Activated naive CD4-positive, alpha-beta T cell treated with anti-CD3 and anti-CD28 coated beads, Interleukin-2, amount 50 U/mL, for 16 hours (primary cell): ENCODE measurements around the gene BNC2.

Experiments
- DNase-seq: peaks from one replicate; pipeline ENCODE4 v3.0.0-alpha.2; 2020

BNC2 gene

DNA sequence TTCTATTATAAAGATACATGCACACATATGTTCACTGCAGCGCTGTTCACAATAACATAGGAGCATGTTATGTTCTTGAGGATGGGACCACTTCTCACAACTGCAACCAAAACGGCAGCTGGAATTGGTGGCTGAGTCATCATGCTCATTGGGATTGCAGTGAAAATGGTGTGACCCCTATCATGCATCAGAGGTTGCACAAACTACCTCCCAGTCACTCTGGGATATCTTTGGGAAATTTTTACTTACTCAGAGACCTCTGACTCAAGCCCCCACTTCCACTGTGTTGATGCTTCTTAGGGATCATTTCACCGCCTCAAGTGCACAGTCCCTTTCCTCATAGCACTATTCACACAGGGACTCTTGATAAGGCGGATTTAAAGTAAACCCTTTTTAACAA lies 474.1 kb downstream of the BNC2 start:
- DNase-seq = no peak

DNA sequence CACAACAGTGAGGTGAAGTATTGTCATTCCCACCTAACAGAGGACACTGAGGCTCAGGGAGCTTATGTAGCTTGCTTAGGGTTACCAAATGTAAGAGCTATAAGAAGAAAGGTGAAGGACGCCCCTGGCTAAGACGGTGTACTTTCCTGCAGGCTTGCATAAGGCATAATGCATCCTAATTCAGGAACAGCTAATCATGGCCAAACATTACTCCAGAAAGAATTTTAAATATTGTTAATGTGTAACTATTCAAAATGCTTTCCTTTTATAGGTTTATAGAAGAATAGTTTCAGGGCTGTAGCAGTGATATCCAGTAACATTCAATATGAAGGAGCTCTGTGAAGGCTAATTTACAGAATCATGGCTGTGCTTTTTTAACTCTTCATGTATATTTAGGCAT lies 479.1 kb downstream of the BNC2 start:
- DNase-seq = no peak

DNA sequence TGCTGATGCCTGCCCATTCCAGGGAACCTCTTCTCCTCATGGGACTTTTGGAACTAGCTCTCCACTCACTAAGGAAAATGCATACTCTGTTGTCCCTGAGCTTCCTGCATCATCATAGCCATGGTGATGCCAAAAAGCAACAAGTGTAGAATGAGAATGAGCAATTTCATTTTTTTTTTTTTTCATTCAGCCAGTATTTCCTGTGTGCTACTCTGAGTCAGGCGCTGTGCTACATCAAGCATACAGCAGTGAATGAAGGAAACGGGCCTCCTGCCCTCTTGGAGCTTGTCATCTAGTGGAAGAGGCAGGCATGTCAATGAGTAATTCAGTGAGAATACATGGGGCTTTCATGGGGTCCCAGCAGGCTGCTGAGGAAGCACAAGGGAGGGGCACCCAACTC lies 483.1 kb downstream of the BNC2 start:
- no peak for DNase-seq

DNA sequence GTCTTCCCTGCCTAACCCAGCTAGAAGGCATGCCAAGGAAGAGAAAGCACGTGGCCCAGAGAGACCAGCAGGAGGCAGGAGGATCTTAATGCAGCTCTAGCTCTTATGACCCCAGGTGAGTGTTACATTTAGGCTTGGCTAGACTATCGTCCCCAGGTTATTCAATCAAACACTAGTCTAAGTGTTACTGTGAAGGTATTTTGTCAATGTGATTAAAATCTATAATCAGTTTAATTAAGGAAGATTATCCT lies 483.7 kb downstream of the BNC2 start:
- no peak for DNase-seq

DNA sequence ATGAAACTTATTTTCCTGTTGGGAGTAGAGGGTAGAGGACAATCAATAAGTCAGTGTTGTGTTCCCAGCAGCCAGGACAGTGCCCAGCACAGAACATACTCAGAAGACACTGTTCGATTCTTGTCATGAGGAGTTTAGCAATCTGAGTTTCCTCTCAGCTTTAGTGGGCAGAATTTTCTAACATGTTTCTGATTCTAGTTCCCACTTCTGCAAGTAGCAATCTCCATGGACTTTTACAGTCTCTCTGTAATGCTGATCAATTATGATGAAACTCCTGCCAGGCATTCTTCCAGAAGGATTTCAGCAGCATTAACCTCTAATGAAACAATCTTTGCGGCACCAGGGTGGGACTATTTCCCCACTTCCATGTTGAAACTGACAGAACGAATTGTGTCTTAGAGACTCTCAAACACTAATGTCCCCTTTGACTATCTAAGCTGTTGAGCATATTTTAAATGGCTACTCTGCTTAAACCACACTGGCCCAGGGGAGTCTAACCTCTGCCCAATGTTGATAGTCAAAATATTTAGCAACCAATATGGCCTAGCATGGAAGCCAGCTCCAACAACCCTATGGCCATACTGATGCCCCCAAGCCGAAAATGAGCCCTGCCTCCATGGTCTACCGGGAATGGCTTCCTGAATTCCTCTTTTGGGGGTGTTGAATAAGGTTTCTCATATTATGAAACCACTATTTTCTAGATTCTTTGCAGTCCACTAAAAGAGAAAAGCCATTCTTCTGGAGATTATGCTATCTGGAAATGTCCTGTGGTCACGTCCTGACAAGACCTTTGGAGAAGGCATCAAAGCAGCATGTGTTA lies 484.3 kb downstream of the BNC2 start:
- no peak for DNase-seq

DNA sequence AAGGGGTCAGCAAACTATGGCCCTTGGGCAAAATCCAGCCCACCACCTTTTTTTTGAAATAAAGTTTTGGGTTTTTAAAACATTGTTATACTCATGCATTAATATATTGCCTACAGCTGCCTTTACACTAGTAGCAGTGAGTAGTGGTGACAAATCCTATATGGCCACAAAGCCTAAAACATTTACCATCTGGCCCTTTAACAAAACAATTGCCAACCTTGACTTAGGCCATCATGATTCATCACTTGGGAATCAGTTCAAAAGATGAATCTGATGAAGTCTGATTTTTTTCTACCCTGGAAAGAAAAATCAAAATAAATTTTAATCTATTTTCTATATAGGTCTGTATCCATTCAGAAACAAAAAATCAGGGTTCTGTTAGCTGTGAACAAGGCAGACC lies 484.9 kb downstream of the BNC2 start:
- no peak for DNase-seq

DNA sequence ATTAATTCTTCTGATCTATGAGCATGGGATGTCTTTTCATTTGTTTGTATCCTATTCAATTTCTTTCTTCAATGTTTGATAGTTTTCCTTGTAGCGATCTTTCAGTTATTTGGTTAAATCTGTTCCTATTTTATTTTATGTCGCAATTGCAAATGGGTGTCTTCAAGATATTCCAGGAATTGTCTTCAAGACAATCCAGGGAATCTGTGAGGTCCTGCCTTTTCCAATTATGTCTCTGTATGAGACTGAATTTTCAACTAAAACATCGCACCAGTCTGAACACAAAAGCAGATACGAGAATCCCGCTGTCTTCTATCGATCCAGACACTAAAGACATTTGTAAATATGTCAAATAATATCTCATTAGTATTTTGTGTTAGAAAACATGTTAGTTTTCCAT lies 485.5 kb downstream of the BNC2 start:
- DNase-seq = no peak

DNA sequence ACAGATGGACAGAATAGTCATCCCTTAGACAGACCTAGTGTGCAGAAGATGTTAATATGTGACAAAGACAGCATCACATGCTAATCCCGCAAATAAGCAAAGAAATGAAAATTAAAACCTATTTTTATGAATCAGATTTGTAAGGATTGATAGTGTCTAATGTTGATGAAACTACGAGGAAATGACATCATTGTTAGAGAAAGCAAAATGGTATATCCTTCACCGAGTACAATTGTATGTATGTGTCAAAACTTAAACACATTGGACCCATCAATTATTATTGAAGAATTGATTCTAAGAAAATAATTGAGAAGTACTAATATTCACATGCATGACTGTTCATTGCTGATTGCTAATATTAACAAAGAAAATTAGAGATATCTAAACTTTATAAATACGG lies 493.2 kb downstream of the BNC2 start:
- DNase-seq = no peak

DNA sequence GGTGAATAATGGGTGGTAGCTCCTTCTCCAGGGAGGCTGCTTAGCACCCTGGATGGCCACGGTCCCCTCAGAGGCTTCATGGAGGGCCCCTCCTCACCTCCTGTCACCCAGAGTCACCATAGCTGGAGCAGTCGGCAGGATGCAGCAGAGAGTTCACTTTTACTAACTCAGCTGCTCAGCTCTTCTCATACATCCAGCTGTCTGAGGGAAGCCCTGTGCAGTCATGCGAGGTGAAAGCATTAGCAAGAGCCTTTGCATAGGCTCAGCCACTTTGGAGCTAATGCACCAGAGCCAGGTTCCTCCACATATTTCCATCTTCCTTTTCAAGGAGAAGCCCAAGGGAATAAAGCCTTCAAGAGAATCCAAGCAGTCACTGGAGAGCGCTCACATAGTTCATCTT lies 499.2 kb downstream of the BNC2 start:
- DNase-seq = no peak

DNA sequence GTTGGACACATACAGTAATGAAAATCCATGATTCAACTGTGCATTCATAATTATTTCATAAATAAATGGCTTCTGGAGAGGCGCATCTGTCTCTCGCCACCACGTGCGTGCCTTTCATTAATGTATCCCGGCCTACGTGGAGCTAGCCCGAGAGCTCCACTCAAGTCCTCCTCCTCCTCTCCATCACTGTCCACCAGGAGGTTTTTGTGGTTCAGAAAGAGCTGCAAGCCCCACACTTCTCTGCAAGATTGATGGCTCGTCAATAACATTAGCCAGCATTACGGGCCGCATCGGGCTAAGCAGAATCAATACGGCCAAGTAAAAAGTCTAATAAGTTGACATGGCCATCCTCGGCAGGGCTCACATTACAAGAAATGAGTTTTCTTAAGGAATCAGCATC lies 499.8 kb downstream of the BNC2 start:
- no peak for DNase-seq

DNA sequence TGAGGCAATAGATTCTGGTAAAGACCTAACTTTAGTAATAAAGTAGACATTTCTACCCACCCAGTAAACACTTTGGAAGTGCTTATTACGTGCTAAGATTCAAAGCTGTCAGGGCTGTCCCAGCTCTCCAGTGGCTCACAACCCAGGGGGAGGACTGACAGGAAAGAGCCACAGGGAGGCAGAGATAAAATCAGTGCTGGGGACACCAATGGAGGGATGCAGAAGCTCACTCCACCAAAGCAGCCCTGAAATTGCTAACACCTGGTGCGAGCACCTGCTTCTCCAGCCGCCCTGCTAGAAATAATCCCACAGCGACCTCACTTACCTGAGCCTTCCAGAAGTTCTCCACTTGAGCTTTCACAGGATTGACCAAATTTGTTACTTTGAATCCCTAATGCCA lies 501.0 kb downstream of the BNC2 start:
- no peak for DNase-seq

DNA sequence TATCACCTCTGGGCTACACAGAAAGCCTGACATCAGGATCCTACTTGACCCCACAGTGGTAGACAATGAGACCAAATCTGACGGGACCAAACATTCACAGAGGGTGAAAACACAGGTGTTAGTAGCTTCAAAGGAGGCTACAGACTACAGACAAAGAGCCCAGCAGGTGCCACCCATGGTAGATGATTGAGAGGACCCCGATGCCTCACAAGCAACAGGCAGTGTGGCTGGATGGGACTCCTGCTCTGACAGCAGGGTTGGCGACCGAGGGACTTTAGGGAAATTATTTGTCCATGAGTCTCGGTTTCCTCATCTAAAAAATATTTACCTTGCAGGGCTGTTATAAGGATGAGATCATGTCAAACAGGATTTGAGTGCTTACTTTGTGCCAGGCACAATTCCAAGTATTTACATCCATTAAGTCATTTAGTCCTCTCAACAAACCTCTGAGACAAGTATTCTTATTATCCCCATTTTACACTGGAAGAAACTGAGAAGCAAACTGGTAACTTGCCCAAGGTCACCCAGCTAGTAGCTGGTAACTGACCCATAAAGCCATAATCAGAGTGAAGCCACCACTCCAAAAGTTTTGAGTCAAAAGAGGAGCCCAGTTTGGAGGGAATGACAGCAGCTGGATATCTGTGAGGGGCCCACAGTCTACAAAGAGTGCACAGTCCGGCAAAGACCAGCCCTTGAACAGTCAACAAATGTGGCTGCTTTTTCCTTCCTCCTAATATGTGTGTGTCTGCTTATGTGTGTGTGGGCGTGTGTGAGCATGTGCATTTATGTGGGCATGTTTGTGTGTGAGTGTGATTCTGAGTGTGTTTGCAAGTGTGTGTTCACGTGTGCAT lies 502.0 kb downstream of the BNC2 start:
- no peak for DNase-seq

DNA sequence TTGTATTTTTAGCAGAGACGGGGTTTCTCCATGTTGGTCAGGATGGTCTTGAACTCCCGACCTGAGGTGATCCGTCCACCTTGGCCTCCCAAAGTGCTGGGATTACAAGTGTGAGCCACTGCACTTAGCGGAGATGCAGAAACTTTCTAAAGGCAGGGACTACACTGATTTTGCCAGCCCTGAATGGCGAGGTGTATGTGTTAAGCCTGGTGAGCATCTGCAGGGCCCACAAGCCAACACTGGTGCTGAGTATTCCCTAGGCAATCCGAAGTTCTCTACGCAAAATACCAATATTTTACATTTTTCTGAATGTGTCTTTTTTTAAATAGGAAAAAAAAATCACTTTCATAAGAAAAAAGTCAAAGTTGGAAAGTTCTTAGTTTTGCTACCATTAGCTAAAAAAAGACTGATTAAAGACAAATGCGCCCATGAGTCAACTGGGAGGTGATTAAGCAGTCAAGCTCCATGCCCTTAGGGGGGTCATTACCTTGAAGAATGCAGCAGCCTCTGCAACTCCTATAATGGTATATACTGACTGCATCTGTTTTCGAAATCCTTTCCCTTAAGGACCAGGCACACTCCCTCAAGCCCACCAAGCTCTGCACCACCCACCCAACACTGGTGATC lies 502.8 kb downstream of the BNC2 start:
- no peak for DNase-seq

DNA sequence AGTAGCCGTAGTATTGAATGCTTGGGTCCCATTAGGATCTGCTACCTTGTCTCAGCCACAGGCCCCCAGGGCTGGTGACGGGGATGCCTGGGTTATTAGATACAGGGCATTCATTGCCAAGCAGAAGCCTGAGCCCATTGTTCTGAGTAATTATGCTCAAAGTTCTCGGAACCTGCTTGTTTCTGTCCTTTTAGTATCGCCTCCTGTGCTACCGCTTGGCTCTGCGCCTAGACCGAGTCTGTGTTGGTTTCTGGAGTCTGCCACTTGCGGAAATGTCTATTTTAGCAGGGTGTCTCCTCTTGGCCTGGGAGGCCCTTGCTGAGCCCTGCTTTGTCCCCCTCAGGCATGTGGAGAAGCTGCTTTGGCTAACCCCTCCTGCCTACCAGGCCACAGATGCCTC lies 506.1 kb downstream of the BNC2 start:
- no peak for DNase-seq

DNA sequence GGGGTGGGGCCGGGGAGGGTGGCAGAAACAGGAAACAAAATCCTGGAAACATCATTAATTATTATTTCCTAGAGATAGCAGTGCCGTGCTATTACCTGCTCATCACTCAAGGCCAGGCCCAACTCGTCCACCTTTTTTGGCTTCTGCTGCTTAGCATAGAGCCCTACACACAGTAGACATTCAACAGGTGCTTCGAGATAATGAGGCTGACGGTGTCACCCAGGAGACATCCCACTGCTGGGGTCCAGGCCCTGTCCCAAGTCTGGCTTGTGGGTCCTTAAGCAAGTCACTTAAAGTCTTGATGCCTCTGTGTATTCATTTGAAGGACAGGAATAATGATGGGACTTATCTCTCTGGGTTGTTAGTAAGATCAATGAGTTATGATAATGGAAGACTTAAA lies 506.6 kb downstream of the BNC2 start:
- DNase-seq = no peak

DNA sequence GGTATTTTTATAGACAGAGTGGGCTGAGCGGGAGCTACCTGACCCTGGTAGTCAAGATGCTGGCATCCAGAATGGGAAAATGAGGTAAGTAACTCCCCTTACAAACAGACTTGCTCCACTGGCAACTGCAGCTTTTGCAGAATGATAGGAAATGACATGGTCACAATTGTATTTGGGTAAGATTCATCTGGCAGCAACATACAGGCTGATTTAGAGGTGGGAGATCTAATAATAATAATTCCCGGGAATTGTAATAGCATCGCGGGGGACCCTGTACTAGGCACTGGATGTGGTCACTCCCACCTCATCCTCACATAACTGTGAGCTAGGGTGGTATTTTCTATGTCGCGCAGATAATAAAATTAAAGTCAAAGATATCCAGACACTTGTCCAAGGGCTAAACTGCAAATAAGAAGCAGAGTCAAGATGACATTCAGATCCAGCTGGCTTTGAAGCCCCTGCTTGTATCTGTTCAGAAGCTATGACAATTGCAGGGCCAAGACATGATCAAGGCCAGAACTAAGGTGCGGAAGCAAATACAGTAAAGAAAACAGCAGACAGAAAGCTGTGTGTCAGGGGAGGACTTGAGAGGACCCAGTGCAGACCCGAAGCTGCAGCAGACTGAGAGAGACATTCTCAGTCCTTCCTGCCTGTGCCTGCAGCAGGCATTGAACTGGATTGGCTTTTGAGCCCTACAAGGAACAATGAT lies 507.2 kb downstream of the BNC2 start:
- no peak for DNase-seq

DNA sequence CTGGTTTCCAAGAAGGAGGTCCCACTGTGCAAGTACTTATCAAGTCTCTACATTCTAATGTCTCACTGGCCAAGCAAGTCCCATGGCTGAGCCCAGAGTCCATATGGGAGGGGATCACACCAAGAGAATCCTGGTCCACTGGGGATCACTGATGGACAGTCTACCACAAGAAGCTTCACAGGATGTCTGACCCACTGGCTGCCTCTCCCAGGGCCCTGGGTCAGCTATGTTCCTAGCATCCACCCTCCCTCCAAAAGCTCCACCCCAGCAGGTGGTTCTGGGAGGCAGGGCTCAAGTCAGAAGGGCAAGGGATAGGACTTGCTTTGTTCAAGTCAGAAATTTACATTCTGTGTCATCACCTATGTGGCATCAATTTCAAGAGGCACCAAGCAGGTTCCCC lies 508.5 kb downstream of the BNC2 start:
- DNase-seq = no peak

DNA sequence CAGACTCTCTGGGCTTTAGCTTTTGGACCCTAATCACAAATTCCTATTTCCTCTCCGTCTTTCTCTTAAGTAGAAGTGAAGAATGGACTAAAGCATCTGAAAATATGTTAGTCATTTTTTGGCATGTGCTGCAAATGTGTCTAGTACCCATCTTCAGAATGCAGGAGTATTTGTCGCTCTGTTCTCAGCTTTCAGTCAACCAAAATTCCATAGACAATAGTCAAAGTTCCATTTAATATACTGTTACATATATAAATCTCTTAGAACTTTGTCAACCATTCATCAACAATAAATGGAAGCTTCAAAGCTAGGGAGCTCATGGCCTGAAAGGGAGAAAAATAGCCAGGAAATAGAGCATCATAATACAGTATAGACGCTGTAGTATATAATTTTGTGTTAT lies 509.4 kb downstream of the BNC2 start:
- DNase-seq = no peak

DNA sequence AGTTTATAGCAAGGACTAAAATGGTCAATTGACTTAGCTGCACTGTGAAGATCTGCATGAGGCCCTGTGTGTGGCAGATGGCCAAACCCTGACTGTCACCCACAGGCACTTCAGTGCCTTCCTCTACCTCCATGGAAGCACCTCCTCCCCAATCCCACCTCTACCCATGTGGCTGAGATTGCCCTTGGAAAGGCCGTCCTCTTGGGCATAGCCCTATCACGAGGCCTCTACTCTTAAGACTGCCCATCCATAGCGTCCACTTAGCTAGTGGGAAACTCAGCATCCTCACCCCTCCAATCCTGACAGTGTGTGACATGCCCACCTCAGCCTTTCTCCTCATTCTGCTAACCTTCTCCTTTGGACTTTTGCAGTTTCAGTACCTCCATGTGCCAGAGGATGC lies 510.2 kb downstream of the BNC2 start:
- DNase-seq = no peak
